Measurements from ENCODE around the gene MAN2A1.
"Not testable (repeated sequence)": the region's sequence is repeated elsewhere in the genome, so short reads cannot be mapped to it uniquely, and the experiment has no call there.

MAN2A1 gene

DNA sequence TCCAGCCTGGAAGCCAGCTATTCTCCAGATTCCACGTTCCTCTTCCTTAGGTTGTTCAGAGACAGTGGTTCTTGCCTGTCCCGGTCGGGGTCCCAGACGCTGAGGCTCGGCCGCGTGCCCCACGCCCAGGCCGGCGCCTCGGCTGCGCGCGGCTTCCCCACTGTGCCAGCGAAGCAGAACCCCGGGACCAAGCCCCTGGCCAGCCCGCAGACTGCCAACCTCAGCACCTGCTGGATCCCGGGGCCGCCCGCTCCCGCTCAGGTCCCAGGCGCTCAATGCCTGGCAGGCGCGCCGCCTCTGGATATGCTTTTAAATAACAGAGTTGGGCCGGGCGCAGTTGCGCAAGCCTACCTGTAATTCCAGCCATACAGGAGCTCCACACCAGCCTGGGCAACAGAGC, 195.5 kb downstream of the MAN2A1 start:
- no peak for DNase-seq (ENCODE audit: low spot score)
- TF ChIP-seq, protein P1, sequence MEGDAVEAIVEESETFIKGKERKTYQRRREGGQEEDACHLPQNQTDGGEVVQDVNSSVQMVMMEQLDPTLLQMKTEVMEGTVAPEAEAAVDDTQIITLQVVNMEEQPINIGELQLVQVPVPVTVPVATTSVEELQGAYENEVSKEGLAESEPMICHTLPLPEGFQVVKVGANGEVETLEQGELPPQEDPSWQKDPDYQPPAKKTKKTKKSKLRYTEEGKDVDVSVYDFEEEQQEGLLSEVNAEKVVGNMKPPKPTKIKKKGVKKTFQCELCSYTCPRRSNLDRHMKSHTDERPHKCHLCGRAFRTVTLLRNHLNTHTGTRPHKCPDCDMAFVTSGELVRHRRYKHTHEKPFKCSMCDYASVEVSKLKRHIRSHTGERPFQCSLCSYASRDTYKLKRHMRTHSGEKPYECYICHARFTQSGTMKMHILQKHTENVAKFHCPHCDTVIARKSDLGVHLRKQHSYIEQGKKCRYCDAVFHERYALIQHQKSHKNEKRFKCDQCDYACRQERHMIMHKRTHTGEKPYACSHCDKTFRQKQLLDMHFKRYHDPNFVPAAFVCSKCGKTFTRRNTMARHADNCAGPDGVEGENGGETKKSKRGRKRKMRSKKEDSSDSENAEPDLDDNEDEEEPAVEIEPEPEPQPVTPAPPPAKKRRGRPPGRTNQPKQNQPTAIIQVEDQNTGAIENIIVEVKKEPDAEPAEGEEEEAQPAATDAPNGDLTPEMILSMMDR (IDR thresholded peaks at IDR 0.05; ENCODE audit: extremely low read depth, missing control alignments), result no peak

DNA sequence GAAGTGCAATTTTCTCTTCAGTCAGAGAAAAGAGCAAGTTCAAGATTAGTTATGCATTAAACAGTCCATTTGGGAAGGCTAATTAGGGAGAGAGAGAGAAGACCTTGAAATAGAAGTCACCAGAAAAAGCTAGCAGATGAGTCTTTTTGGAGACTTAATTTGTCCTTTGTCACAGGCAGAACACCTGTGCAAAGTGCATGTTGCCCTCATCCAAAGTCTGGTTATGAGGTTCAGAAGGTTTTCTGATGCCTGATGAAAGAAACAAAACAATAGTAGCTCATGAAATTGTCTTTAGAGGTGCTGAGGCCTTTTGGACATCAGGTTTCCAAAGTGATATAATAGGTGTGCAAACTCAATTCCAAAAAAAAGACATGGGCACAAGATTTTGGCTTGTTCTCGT, 199.3 kb downstream of the MAN2A1 start:
- TF ChIP-seq, protein P1 (IDR thresholded peaks at IDR 0.05; ENCODE audit: extremely low read depth, missing control alignments), result no peak
- no peak for DNase-seq (ENCODE audit: low spot score)

DNA sequence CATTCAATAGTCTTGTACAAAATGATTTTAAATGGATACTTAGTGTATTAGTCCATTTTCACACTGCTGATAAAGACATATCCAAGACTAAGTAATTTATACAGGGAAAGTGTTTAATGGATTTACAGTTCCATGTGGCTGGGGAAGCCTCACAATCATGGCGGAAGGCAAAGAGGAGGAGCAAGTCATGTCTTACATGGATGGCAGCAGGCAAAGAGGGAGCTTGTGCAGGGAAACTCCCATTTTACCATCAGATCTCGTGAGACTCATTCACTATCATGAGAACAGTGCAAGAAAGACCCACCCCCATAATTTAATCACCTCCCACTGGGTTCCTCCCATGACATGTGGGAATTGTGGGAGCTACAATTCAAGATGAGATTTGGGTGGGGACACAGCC, 203.5 kb downstream of the MAN2A1 start:
- DNase-seq (ENCODE audit: low spot score), result not testable (repeated sequence)

DNA sequence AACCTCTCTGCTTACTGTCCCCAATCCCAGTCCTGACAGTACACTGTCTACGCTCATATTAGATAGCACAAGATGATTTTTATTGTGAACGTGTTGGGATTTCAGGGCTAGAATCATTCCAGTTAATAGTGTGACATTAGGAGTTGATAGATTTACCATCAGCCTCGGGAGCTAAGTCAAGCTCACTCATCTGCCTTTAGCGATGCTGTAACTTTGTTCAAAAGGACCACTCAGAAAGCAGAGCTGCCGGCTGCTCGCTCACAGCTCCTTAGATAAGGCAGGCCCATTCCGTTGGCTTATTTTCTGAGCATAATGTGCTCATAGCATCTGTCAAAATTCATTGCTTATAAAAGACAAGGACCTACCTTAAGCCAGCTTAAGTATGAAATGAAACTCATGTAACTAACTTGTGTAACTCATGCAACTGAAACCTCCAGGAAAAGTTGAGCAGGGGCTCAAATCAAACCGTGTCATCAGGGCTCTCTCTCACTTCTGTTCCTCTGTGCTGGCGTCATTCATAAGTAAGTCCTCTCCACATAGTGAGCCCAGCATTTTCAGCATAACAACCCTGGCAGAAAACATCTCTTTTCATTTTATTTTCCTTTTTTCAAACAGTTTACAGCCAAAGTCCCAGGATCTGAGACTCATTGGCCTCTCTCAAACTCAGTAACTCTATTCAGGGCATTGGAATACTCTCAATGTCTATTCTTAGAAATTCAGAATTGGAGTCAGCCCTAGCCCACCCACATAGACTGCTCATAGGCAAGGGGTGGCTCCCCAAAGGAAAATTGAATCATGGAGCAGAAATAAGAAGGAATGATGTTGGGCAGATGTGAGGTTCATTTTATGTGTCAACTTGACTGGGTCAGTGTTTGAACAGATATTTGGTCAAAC, 208.8 kb downstream of the MAN2A1 start:
- no peak for DNase-seq (ENCODE audit: low spot score)
- TF ChIP-seq, protein P1 (IDR thresholded peaks at IDR 0.05; ENCODE audit: extremely low read depth, missing control alignments), result no peak

DNA sequence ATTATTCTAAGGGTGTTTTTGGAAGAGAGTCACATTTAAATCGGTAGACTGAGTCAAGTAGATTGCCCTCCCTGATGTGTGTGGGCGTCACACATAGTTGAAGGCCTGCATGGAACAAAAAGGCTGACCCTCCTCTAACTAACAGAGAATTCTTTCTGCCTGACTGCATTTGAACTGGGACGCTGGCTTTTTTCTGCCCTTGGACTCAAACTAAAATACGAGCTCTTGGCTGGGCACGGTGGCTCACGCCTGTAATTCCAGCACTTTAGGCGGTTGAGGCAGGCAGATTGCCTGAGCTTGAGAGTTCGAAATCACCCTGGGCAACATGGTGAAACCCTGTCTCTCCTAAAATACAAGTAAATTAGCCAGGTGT, 209.4 kb downstream of the MAN2A1 start:
- no peak for DNase-seq (ENCODE audit: low spot score)
- TF ChIP-seq, protein P1 (IDR thresholded peaks at IDR 0.05; ENCODE audit: extremely low read depth, missing control alignments), result no peak

DNA sequence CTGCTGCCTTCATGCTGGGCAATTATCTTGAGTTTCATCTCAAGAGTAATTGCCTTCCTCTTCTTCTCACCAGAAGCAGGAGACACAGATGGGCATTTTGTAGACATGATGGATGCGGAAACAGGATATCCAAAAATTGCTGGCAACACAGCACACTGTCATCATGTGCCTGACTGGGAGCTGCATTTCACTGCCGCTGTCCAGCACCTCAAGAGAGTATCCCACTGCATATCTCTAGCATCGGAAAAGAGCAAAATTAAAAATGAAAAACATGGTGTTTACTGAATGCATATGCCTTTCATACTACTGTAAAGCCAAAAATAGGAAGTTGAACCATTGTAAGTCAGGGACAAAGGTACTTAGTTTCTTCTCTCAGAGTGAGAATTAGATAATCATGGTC, 210.7 kb downstream of the MAN2A1 start:
- TF ChIP-seq, protein P1 (IDR thresholded peaks at IDR 0.05; ENCODE audit: extremely low read depth, missing control alignments), result no peak

DNA sequence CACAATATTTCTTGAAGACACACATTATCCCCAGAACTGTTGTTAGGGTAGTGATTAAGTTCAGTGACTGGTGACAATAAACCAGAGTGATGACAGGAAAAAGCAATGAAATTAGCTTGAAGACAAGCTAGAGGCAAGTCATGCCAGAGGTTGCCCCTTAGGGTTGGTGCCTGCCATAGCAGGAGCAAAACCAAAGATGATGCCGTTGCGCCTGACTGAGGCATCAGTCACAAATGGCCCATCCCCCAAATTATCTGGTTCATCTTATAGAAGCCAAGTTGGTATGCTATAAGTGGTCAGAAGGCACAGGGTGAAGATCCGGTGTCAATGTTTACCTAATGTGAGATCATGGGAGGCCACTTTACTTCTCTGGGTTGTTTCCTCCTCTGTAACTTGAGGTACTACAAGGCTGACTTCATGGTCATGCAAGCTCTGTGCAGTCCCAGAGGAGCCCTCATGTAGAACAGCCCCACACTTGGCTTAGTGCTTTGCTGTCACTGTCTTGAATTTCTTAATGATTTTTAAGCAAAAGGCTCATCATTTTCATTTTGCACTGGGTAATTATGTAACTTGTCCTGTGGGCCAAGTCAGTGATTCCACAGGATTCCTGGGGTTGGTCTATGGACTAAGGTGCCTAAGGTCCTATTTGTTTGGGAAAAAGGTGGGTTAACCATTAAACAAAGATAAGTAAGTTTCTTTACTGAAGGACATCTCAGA, 211.3 kb downstream of the MAN2A1 start:
- TF ChIP-seq, protein P1 (IDR thresholded peaks at IDR 0.05; ENCODE audit: extremely low read depth, missing control alignments), result no peak
- DNase-seq (ENCODE audit: low spot score), result no peak

More for the DNA sequence above, 210.7 kb downstream of the MAN2A1 start:
- DNase-seq (ENCODE audit: low spot score), result no peak

All from GM20000 (cell line).